IPS-15b (cell line): ENCODE data around the gene LRP1B.
A peak's percentile ranks its signal among the peaks of the same experiment; 100 is the strongest.

Experiments used
- H3K27me3 ChIP-seq: one replicate; pipeline ENCODE4 v1.6.1; 2013; ENCODE audit warnings: low read length; ENCODE audit not compliant: control insufficient read depth, insufficient read depth
- H3K36me3 ChIP-seq: one replicate; pipeline ENCODE4 v1.6.1; 2013; ENCODE audit warnings: low read length; ENCODE audit not compliant: control insufficient read depth, insufficient read depth
- H3K4me1 ChIP-seq: one replicate; pipeline ENCODE4 v1.6.1; 2013; ENCODE audit warnings: mild to moderate bottlenecking, low read length; ENCODE audit not compliant: control insufficient read depth, insufficient read depth
- H3K4me3 ChIP-seq: one replicate; pipeline ENCODE4 v1.5.1; 2013; ENCODE audit warnings: low read depth, low read length
- H3K9ac ChIP-seq: one replicate; pipeline ENCODE4 v1.6.1; 2013; ENCODE audit warnings: low read depth, mild to moderate bottlenecking, low read length
- H3K9me3 ChIP-seq: one replicate; pipeline ENCODE4 v1.6.1; 2013; ENCODE audit warnings: mild to moderate bottlenecking, low read length; ENCODE audit not compliant: control insufficient read depth, insufficient read depth

LRP1B gene

GRCh38 chr2:142131010-142131669, at the start of gene LRP1B:
Gene LRP1B, minus strand, starts transcription at chr2:142131016. Its CDS starts 287 bp downstream, at chr2:142130729.
- Histone ChIP-seq H3K36me3 (no peaks in the 10 kb centered on the region), H3K9me3 (no peaks in the 10 kb centered on the region), H3K4me3 (peak within 1 kb of the TSS; percentile 87), H3K27me3 (peaks cover 54% of the 10 kb centered on the region), H3K4me1 (no peaks in the 10 kb centered on the region), H3K9ac (peak within 1 kb of the TSS; percentile 30)

- H3K4me1 ChIP-seq = no peaks in the 10 kb centered on the region
- H3K27me3 ChIP-seq = no peaks in the 10 kb centered on the region
- H3K9ac ChIP-seq = no peak overlapping the region
- no peaks in the 10 kb centered on the region for H3K36me3 ChIP-seq
- H3K4me3 ChIP-seq = no peak overlapping the region
- no peaks in the 10 kb centered on the region for H3K9me3 ChIP-seq
Measured at GRCh38 chr2:142179686-142180085, 48.9 kb upstream of the LRP1B start.

GRCh38 chr2:142178604-142179003, 47.8 kb upstream of the LRP1B start:
- Histone ChIP-seq H3K9ac (no peak overlapping the region), H3K27me3 (no peaks in the 10 kb centered on the region), H3K4me1 (no peaks in the 10 kb centered on the region), H3K9me3 (no peaks in the 10 kb centered on the region), H3K4me3 (no peak overlapping the region), H3K36me3 (no peaks in the 10 kb centered on the region)

GRCh38 chr2:142176941-142177340, 46.1 kb upstream of the LRP1B start:
- Histone ChIP-seq H3K27me3 (no peaks in the 10 kb centered on the region), H3K9ac (no peak overlapping the region), H3K4me3 (no peak overlapping the region), H3K9me3 (no peaks in the 10 kb centered on the region), H3K36me3 (no peaks in the 10 kb centered on the region), H3K4me1 (no peaks in the 10 kb centered on the region)

- no peak overlapping the region for H3K4me3 ChIP-seq
- H3K36me3 ChIP-seq = no peaks in the 10 kb centered on the region
- H3K9ac ChIP-seq = no peak overlapping the region
- H3K9me3 ChIP-seq = no peaks in the 10 kb centered on the region
- H3K4me1 ChIP-seq = no peaks in the 10 kb centered on the region
- H3K27me3 ChIP-seq = no peaks in the 10 kb centered on the region
Measured at GRCh38 chr2:142175813-142176338, 45.1 kb upstream of the LRP1B start.

GRCh38 chr2:142174176-142174575, 43.4 kb upstream of the LRP1B start:
- Histone ChIP-seq H3K36me3 (no peaks in the 10 kb centered on the region), H3K4me1 (no peaks in the 10 kb centered on the region), H3K4me3 (no peak overlapping the region), H3K27me3 (no peaks in the 10 kb centered on the region), H3K9me3 (no peaks in the 10 kb centered on the region), H3K9ac (no peak overlapping the region)

- no peaks in the 10 kb centered on the region for H3K9me3 ChIP-seq
- no peak overlapping the region for H3K4me3 ChIP-seq
- H3K27me3 ChIP-seq = no peaks in the 10 kb centered on the region
- H3K36me3 ChIP-seq = no peaks in the 10 kb centered on the region
- H3K4me1 ChIP-seq = no peaks in the 10 kb centered on the region
- no peak overlapping the region for H3K9ac ChIP-seq
Measured at GRCh38 chr2:142170847-142171246, 40.0 kb upstream of the LRP1B start.

GRCh38 chr2:142165790-142166189, 35.0 kb upstream of the LRP1B start:
- Histone ChIP-seq H3K36me3 (no peaks in the 10 kb centered on the region), H3K9me3 (no peaks in the 10 kb centered on the region), H3K27me3 (no peaks in the 10 kb centered on the region), H3K4me1 (no peaks in the 10 kb centered on the region), H3K9ac (no peak overlapping the region), H3K4me3 (no peak overlapping the region)

- no peaks in the 10 kb centered on the region for H3K36me3 ChIP-seq
Measured at GRCh38 chr2:142153601-142154000, 22.8 kb upstream of the LRP1B start.

GRCh38 chr2:142150453-142150852, 19.6 kb upstream of the LRP1B start:
- H3K36me3 ChIP-seq = no peaks in the 10 kb centered on the region
- no peaks in the 10 kb centered on the region for H3K4me1 ChIP-seq
- no peak overlapping the region for H3K9ac ChIP-seq
- no peaks in the 10 kb centered on the region for H3K9me3 ChIP-seq
- H3K27me3 ChIP-seq = no peaks in the 10 kb centered on the region
- no peak overlapping the region for H3K4me3 ChIP-seq

More at GRCh38 chr2:142153601-142154000, 22.8 kb upstream of the LRP1B start:
- Histone ChIP-seq H3K9me3 (no peaks in the 10 kb centered on the region), H3K4me1 (no peaks in the 10 kb centered on the region), H3K4me3 (no peak overlapping the region), H3K27me3 (no peaks in the 10 kb centered on the region), H3K9ac (no peak overlapping the region)

- Histone ChIP-seq H3K9me3 (no peaks in the 10 kb centered on the region), H3K4me3 (no peak overlapping the region), H3K27me3 (no peaks in the 10 kb centered on the region), H3K36me3 (no peaks in the 10 kb centered on the region), H3K9ac (no peak overlapping the region), H3K4me1 (no peaks in the 10 kb centered on the region)
Measured at GRCh38 chr2:142144547-142144946, 13.7 kb upstream of the LRP1B start.

- no peaks in the 10 kb centered on the region for H3K36me3 ChIP-seq
Measured at GRCh38 chr2:142142595-142142994, 11.8 kb upstream of the LRP1B start.

More at GRCh38 chr2:142142595-142142994, 11.8 kb upstream of the LRP1B start:
- Histone ChIP-seq H3K4me3 (no peak overlapping the region), H3K27me3 (no peaks in the 10 kb centered on the region), H3K9me3 (no peaks in the 10 kb centered on the region), H3K4me1 (no peaks in the 10 kb centered on the region), H3K9ac (no peak overlapping the region)
